Uterus (tissue), 2 donors: ENCODE measurements around the gene MAL.

Experiments used
- POLR2A ChIP-seq, 2 donors: fragments of 450-650 bp; IDR thresholded peaks; one replicate each; pipeline ENCODE4 v1.6.1; 2016; ENCODE audit warnings: antibody characterized with exemption in 2 of 2, mild to moderate bottlenecking in 1 of 2, moderate library complexity in 1 of 2
- TF ChIP-seq, protein P1 (sequence below), 4 experiments: fragments of 200-600 bp in 2 of 4; fragments of 450-650 bp in 2 of 4; sonication (generic) in 2 of 4; IDR thresholded peaks; one replicate each; pipeline ENCODE4 v1.5.1; 2016 to 2019; ENCODE audit warnings: antibody characterized with exemption in 4 of 4, mild to moderate bottlenecking in 2 of 4, moderate library complexity in 1 of 4

DNA sequence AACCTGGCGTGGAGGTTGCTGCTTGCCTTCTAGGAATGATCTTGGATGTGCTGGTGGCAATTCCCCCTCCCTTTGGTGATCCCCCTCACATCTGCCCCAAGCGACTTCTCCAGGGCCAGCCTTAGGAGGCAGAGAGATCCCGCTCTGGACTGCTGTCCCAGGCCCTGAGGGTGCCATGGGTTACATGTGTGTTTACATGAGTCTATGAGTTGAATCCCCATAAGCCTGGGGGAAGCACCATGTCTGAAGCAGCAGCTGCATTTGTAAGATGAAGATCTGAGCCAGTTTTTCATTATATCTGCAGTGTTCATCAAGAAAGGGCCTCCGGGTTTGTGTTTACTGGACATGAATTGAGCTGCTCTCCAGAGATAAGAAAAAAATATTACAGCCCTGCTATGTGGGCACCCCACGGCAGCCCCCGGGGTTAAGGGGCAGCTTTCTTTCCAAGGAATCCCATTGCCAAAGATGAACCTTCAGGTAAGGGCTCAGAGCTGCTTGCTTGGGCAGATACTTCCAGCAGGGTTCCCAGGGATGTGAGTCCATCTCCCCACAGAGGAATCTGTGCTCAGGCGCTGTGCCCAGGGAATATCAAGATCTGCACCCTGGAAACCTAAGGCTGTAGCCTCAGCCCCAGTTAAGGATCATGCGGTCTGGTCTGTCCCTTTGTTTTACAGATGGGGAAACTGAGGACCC, 50.1 kb downstream of the MAL start:
- TF ChIP-seq, protein P1, sequence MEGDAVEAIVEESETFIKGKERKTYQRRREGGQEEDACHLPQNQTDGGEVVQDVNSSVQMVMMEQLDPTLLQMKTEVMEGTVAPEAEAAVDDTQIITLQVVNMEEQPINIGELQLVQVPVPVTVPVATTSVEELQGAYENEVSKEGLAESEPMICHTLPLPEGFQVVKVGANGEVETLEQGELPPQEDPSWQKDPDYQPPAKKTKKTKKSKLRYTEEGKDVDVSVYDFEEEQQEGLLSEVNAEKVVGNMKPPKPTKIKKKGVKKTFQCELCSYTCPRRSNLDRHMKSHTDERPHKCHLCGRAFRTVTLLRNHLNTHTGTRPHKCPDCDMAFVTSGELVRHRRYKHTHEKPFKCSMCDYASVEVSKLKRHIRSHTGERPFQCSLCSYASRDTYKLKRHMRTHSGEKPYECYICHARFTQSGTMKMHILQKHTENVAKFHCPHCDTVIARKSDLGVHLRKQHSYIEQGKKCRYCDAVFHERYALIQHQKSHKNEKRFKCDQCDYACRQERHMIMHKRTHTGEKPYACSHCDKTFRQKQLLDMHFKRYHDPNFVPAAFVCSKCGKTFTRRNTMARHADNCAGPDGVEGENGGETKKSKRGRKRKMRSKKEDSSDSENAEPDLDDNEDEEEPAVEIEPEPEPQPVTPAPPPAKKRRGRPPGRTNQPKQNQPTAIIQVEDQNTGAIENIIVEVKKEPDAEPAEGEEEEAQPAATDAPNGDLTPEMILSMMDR (IDR thresholded peaks at IDR 0.05): no peak
- TF ChIP-seq POLR2A (IDR thresholded peaks at IDR 0.05): no peak
